ENCODE data around the gene KRT86. TPM values are rescaled to one million over a fixed set of nuclear protein-coding genes. Genes with fewer than 3 reads are reported as not detected.
A peak's percentile ranks its signal among the peaks of the same experiment; 100 is the strongest.
"Not testable (repeated sequence)": the region's sequence is repeated elsewhere in the genome, so short reads cannot be mapped to it uniquely, and the experiment has no call there.

The KRT86 gene
- total RNA-seq, 1 donor from 2014 or later: not detected

GRCh38 chr12:52250048-52250990 lies 24.1 kb upstream of the KRT86 start:
- H3K4me2 ChIP-seq: peak overlapping the region; percentile 73
- no peak overlapping the region for H3K9ac ChIP-seq
- Mint-ChIP-seq H3K4me3 (peak overlapping the region; percentile 54), H3K27me3 (ENCODE audit: insufficient read depth, low read depth) (peaks cover 21% of the 10 kb centered on the region), H3K36me3 (no peaks in the 10 kb centered on the region), H3K27ac (peak overlapping the region; percentile 90), H3K4me1 (peaks cover 60% of the 10 kb centered on the region), H3K9me3 (no peaks in the 10 kb centered on the region)
- DNase-seq (ENCODE audit: low spot score): peak; percentile 76
- H3F3A ChIP-seq (ENCODE audit: low read depth): no peaks in the 10 kb centered on the region
- peaks cover 61% of the 10 kb centered on the region for H3K27me3 ChIP-seq
- peak overlapping the region; percentile 92 for H2AFZ ChIP-seq (replicated peaks)
- H3K4me1 ChIP-seq: peaks cover 6% of the 10 kb centered on the region
- TF ChIP-seq, protein P1, sequence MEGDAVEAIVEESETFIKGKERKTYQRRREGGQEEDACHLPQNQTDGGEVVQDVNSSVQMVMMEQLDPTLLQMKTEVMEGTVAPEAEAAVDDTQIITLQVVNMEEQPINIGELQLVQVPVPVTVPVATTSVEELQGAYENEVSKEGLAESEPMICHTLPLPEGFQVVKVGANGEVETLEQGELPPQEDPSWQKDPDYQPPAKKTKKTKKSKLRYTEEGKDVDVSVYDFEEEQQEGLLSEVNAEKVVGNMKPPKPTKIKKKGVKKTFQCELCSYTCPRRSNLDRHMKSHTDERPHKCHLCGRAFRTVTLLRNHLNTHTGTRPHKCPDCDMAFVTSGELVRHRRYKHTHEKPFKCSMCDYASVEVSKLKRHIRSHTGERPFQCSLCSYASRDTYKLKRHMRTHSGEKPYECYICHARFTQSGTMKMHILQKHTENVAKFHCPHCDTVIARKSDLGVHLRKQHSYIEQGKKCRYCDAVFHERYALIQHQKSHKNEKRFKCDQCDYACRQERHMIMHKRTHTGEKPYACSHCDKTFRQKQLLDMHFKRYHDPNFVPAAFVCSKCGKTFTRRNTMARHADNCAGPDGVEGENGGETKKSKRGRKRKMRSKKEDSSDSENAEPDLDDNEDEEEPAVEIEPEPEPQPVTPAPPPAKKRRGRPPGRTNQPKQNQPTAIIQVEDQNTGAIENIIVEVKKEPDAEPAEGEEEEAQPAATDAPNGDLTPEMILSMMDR (IDR thresholded peaks at IDR 0.05): peak; percentile 44
- TF ChIP-seq EZH2 (IDR thresholded peaks at IDR 0.05) (peak; percentile 71), EZH2phosphoT487 (IDR thresholded peaks at IDR 0.05) (peak; percentile 64)
- no peaks in the 10 kb centered on the region for H3K36me3 ChIP-seq
- H3K79me2 ChIP-seq (ENCODE audit: low read depth): no peaks in the 10 kb centered on the region
- H4K20me1 ChIP-seq (ENCODE audit: low read depth): no peaks in the 10 kb centered on the region
- H3K9me3 ChIP-seq (ENCODE audit: low read depth): no peaks in the 10 kb centered on the region
- H3K4me3 ChIP-seq: peak overlapping the region; percentile 37
- H3K27ac ChIP-seq: no peak overlapping the region

DNA sequence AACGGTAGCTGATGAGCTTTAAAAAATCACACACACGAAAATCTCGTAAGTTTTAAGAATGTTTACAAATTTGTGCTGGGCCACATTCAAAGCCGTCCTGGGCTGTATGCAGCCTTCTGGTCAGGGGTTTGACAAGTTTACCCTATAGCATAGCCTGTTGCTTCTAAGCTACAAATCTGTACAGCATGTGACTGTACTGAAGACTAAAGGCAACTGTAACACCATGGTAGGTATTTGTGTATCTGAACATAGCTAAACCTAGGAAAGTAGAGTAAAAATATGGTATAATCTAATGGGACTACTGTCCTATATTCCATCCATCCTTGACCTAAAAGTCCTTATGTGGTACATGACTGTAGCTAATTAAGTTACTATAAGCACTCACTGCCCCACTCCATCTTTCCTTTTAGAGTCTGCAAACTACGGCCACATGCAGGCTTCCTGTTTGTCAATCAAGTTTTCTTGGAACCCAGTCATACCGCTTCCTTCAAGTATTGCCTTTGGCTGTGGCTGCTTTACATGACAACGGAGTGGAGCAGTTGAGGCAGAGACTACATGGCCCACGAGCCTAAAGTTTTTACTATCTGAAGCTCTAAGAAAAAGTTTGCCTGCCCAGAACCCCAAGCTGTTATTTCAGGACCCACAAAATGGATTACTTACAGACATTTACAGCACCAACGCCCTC lies 22.9 kb upstream of the KRT86 start:
- Histone ChIP-seq H2AFZ (replicated peaks) (no peak overlapping the region), H3K79me2 (ENCODE audit: low read depth) (no peaks in the 10 kb centered on the region), H3K4me3 (no peak overlapping the region), H3K9ac (no peak overlapping the region), H3F3A (ENCODE audit: low read depth) (no peaks in the 10 kb centered on the region), H3K4me1 (peaks cover 6% of the 10 kb centered on the region), H3K27ac (no peak overlapping the region), H3K27me3 (peaks cover 73% of the 10 kb centered on the region), H3K36me3 (no peaks in the 10 kb centered on the region), H4K20me1 (ENCODE audit: low read depth) (no peaks in the 10 kb centered on the region), H3K9me3 (ENCODE audit: low read depth) (no peaks in the 10 kb centered on the region), H3K4me2 (no peak overlapping the region)
- no peak overlapping the region for H3K4me3 Mint-ChIP-seq
- TF ChIP-seq EZH2 (IDR thresholded peaks at IDR 0.05) (no peak), EZH2phosphoT487 (IDR thresholded peaks at IDR 0.05) (no peak)
- TF ChIP-seq, protein P1 (IDR thresholded peaks at IDR 0.05): no peak
- no peaks in the 10 kb centered on the region for H3K9me3 Mint-ChIP-seq
- DNase-seq (ENCODE audit: low spot score): no peak
- H3K36me3 Mint-ChIP-seq: no peaks in the 10 kb centered on the region
- peak overlapping the region; percentile 51 for H3K27ac Mint-ChIP-seq
- peaks cover 26% of the 10 kb centered on the region for H3K27me3 Mint-ChIP-seq (ENCODE audit: insufficient read depth, low read depth)
- peaks cover 52% of the 10 kb centered on the region for H3K4me1 Mint-ChIP-seq

- H2AFZ ChIP-seq (replicated peaks); H3K9ac ChIP-seq; H3K4me3 Mint-ChIP-seq; H3K9me3 ChIP-seq (ENCODE audit: low read depth); H3K4me2 ChIP-seq; H3K9me3 Mint-ChIP-seq; H3K36me3 ChIP-seq; H3K27ac ChIP-seq; H3K4me1 ChIP-seq; H4K20me1 ChIP-seq (ENCODE audit: low read depth); H3K4me3 ChIP-seq; H3K79me2 ChIP-seq (ENCODE audit: low read depth); H3K36me3 Mint-ChIP-seq; H3K27ac Mint-ChIP-seq; H3F3A ChIP-seq (ENCODE audit: low read depth): not testable (repeated sequence)
- H3K4me1 Mint-ChIP-seq: peaks cover 47% of the 10 kb centered on the region
- H3K27me3 Mint-ChIP-seq (ENCODE audit: insufficient read depth, low read depth): peaks cover 29% of the 10 kb centered on the region
- peaks cover 80% of the 10 kb centered on the region for H3K27me3 ChIP-seq
- TF ChIP-seq, protein P1 (IDR thresholded peaks at IDR 0.05): peak; percentile 51
- peak; percentile 27 for DNase-seq (ENCODE audit: low spot score)
These were observed 22.2 kb upstream of the KRT86 start for GRCh38 chr12:52252175-52252615.
